ENCODE measurements around the gene DLG2.

The DLG2 gene

GRCh38 chr11:83572581-83573496 lies 2054.3 kb downstream of the DLG2 start:
- DNase-seq: no peak

GRCh38 chr11:83571302-83571701 lies 2055.8 kb downstream of the DLG2 start:
- no peak for DNase-seq

GRCh38 chr11:83569134-83569805 lies 2057.9 kb downstream of the DLG2 start:
- DNase-seq: no peak

- no peak for DNase-seq
These were observed 2058.6 kb downstream of the DLG2 start for GRCh38 chr11:83568516-83568915.

GRCh38 chr11:83566950-83567349 lies 2060.2 kb downstream of the DLG2 start:
- no peak for DNase-seq

- no peak for DNase-seq
These were observed 2062.3 kb downstream of the DLG2 start for GRCh38 chr11:83564870-83565269.

- no peak for DNase-seq
These were observed 2068.9 kb downstream of the DLG2 start for GRCh38 chr11:83558281-83558680.

- no peak for DNase-seq
These were observed 2069.5 kb downstream of the DLG2 start for GRCh38 chr11:83557653-83558052.

- no peak for DNase-seq
These were observed 2072.3 kb downstream of the DLG2 start for GRCh38 chr11:83554876-83555275.

- DNase-seq: no peak
These were observed 2077.0 kb downstream of the DLG2 start for GRCh38 chr11:83549984-83550667.

GRCh38 chr11:83546368-83546767 lies 2080.8 kb downstream of the DLG2 start:
- no peak for DNase-seq

GRCh38 chr11:83545494-83546260 lies 2081.5 kb downstream of the DLG2 start:
- DNase-seq: no peak

GRCh38 chr11:83544846-83545245 lies 2082.3 kb downstream of the DLG2 start:
- DNase-seq: no peak

GRCh38 chr11:83543706-83544439 lies 2083.3 kb downstream of the DLG2 start:
- DNase-seq: peak; percentile 3

GRCh38 chr11:83542861-83543260 lies 2084.3 kb downstream of the DLG2 start:
- DNase-seq: no peak

- no peak for DNase-seq
These were observed 2086.4 kb downstream of the DLG2 start for GRCh38 chr11:83540728-83541127.

GRCh38 chr11:83540112-83540675 lies 2086.9 kb downstream of the DLG2 start:
- no peak for DNase-seq

GRCh38 chr11:83538286-83538685 lies 2088.9 kb downstream of the DLG2 start:
- DNase-seq: no peak

GRCh38 chr11:83537131-83537610 lies 2090.0 kb downstream of the DLG2 start:
- DNase-seq: no peak

- DNase-seq: no peak
These were observed 2094.0 kb downstream of the DLG2 start for GRCh38 chr11:83533166-83533565.

GRCh38 chr11:83528877-83529276 lies 2098.3 kb downstream of the DLG2 start:
- DNase-seq: no peak

GRCh38 chr11:83528225-83528624 lies 2098.9 kb downstream of the DLG2 start:
- DNase-seq: no peak
